Activated naive CD4-positive, alpha-beta T cell treated with anti-CD3 and anti-CD28 coated beads, Interleukin-2, amount 50 U/mL, for 16 hours (primary cell): ENCODE results near the gene TOMM7.

Experiments used
- DNase-seq: peaks from one replicate; pipeline ENCODE4 v3.0.0-alpha.2; 2020

The TOMM7 gene

GRCh38 chr7:22822486-22823141, at the start of gene TOMM7:
TOMM7 (minus strand) TSS chr7:22822849; CDS start chr7:22822779, 70 bp downstream.
- peak; percentile 88 for DNase-seq

GRCh38 chr7:22872096-22872807, 49.6 kb upstream of the TOMM7 start:
- DNase-seq = no peak

GRCh38 chr7:22871661-22872060, 49.0 kb upstream of the TOMM7 start:
- no peak for DNase-seq

- DNase-seq = no peak
Measured at GRCh38 chr7:22868509-22868908, 45.9 kb upstream of the TOMM7 start.

GRCh38 chr7:22867589-22867988, 44.9 kb upstream of the TOMM7 start:
- no peak for DNase-seq

GRCh38 chr7:22867003-22867402, 44.4 kb upstream of the TOMM7 start:
- DNase-seq = no peak

- DNase-seq = no peak
Measured at GRCh38 chr7:22865602-22865960, 42.9 kb upstream of the TOMM7 start.

- no peak for DNase-seq
Measured at GRCh38 chr7:22864855-22865601, 42.4 kb upstream of the TOMM7 start.

GRCh38 chr7:22864301-22864700, 41.7 kb upstream of the TOMM7 start:
- DNase-seq = no peak

- DNase-seq = no peak
Measured at GRCh38 chr7:22863156-22863899, 40.7 kb upstream of the TOMM7 start.

GRCh38 chr7:22861576-22861975, 38.9 kb upstream of the TOMM7 start:
- no peak for DNase-seq

- DNase-seq = peak; percentile 34
Measured at GRCh38 chr7:22860784-22861482, 38.3 kb upstream of the TOMM7 start.

GRCh38 chr7:22860337-22860736, 37.7 kb upstream of the TOMM7 start:
- no peak for DNase-seq

- no peak for DNase-seq
Measured at GRCh38 chr7:22859641-22860290, 37.1 kb upstream of the TOMM7 start.

- no peak for DNase-seq
Measured at GRCh38 chr7:22858640-22859561, 36.3 kb upstream of the TOMM7 start.

- DNase-seq = no peak
Measured at GRCh38 chr7:22858274-22858639, 35.6 kb upstream of the TOMM7 start.

- no peak for DNase-seq
Measured at GRCh38 chr7:22856416-22856815, 33.8 kb upstream of the TOMM7 start.

- DNase-seq = no peak
Measured at GRCh38 chr7:22855049-22855392, 32.4 kb upstream of the TOMM7 start.

GRCh38 chr7:22854158-22855048, 31.8 kb upstream of the TOMM7 start:
- peak; percentile 87 for DNase-seq

- DNase-seq = peak; percentile 72
Measured at GRCh38 chr7:22853674-22854157, 31.1 kb upstream of the TOMM7 start.
